Esophagus (tissue), 2 donors: ENCODE results near the gene CYP4A22. TPM values are rescaled to one million over a fixed set of nuclear protein-coding genes. Genes with fewer than 3 reads are reported as not detected.

Experiments
- H3K27ac ChIP-seq, 2 donors: one replicate each; pipeline ENCODE4 v1.5.1; 2013; ENCODE audit warnings: low read depth in 2 of 2, mild to moderate bottlenecking in 2 of 2, inconsistent platforms in 1 of 2, low read length in 1 of 2, moderate library complexity in 1 of 2
- H3K27me3 ChIP-seq, 2 donors: one replicate each; pipeline ENCODE4 v1.6.1; 2013; ENCODE audit warnings: low read length in 2 of 2, control low read depth in 1 of 2, mild to moderate bottlenecking in 1 of 2; ENCODE audit not compliant: insufficient read depth in 2 of 2, control insufficient read depth in 1 of 2
- H3K36me3 ChIP-seq, 2 donors: one replicate each; pipeline ENCODE4 v1.6.1; 2013; ENCODE audit warnings: low read length in 1 of 2; ENCODE audit not compliant: control insufficient read depth in 2 of 2, insufficient read depth in 2 of 2
- H3K4me1 ChIP-seq, 2 donors: one replicate each; pipeline ENCODE4 v1.6.1; 2013; ENCODE audit warnings: low read length in 1 of 2; ENCODE audit not compliant: control insufficient read depth in 2 of 2, insufficient read depth in 2 of 2
- H3K4me3 ChIP-seq, 2 donors: one replicate each; pipeline ENCODE4 v1.5.1; 2013; ENCODE audit warnings: low read length in 2 of 2, mild to moderate bottlenecking in 2 of 2, low read depth in 1 of 2, moderate library complexity in 1 of 2
- H3K9me3 ChIP-seq, 2 donors: one replicate each; pipeline ENCODE4 v1.6.1; 2013; ENCODE audit warnings: mild to moderate bottlenecking in 2 of 2, low read depth in 1 of 2, low read length in 1 of 2, moderate library complexity in 1 of 2; ENCODE audit not compliant: control insufficient read depth in 2 of 2, insufficient read depth in 1 of 2
- WGBS, 2 donors: extraction: QIAGEN DNeasy Blood & Tissue Kit; methylation state at CpG; one replicate each; pipeline ENCODE4 v1.1.7; 2013; 5-methylcytosine and 5-hydroxymethylcytosine counted together
- polyA plus RNA-seq, 2 donors: library from polyadenylated mRNA; stranded (reverse); fragments of 200-250 nt; gene quantifications; one replicate each; pipeline ENCODE4 v1.2.3, GENCODE V29; 2013
- donor health status: healthy with polysubstance abuse.
- donor health status: Bipolar disorder and iron deficiency.

Gene CYP4A22
- polyA plus RNA-seq, 2 donors, result 0.02 TPM; not detected in 1

- no peaks in the 10 kb centered on the region for H3K27me3 ChIP-seq
- WGBS, 2 donors, result 16% methylated on average over 11 of the region's 11 CpGs
Observed at GRCh38 chr1:47175227-47175934, 38.1 kb downstream of the CYP4A22 start.

GRCh38 chr1:47178020-47178419 is 40.8 kb downstream of the CYP4A22 start:
- Histone ChIP-seq H3K36me3 (peaks cover 0 to 2% of the 10 kb centered on the region in 2 donors), H3K9me3 (no peaks in the 10 kb centered on the region), H3K27ac (no peak overlapping the region), H3K4me1 (peaks cover 2 to 9% of the 10 kb centered on the region in 2 donors), H3K4me3 (no peak overlapping the region), H3K27me3 (no peaks in the 10 kb centered on the region)
- 76 to 83% methylated on average over 6 of the region's 6 CpGs for WGBS, 2 donors

More at GRCh38 chr1:47175227-47175934, 38.1 kb downstream of the CYP4A22 start:
- Histone ChIP-seq H3K27ac (no peak overlapping the region), H3K9me3 (no peaks in the 10 kb centered on the region), H3K36me3 (peaks cover 0 to 2% of the 10 kb centered on the region in 2 donors), H3K4me3 (no peak overlapping the region), H3K4me1 (peaks cover 2 to 7% of the 10 kb centered on the region in 2 donors)

GRCh38 chr1:47178654-47179016 is 41.4 kb downstream of the CYP4A22 start:
- Histone ChIP-seq H3K9me3 (no peaks in the 10 kb centered on the region), H3K4me3 (no peak overlapping the region), H3K36me3 (peaks cover 0 to 3% of the 10 kb centered on the region in 2 donors), H3K27me3 (no peaks in the 10 kb centered on the region), H3K27ac (no peak overlapping the region), H3K4me1 (peaks cover 2 to 9% of the 10 kb centered on the region in 2 donors)
- 67 to 72% methylated on average over 8 of the region's 8 CpGs for WGBS, 2 donors

- peaks cover 0 to 3% of the 10 kb centered on the region in 2 donors for H3K36me3 ChIP-seq
- H3K27ac ChIP-seq, result peak overlapping the region in 1 of 2 donors; percentile 44
- WGBS, 2 donors, result 4 to 7% methylated on average over 28 to 30 of the region's 30 CpGs
- no peaks in the 10 kb centered on the region for H3K27me3 ChIP-seq
- H3K4me3 ChIP-seq, result peak overlapping the region; percentile 12 to 23
- H3K9me3 ChIP-seq, result no peaks in the 10 kb centered on the region
- H3K4me1 ChIP-seq, result peaks cover 2 to 9% of the 10 kb centered on the region in 2 donors
Observed at GRCh38 chr1:47179017-47179987, 42.1 kb downstream of the CYP4A22 start.

GRCh38 chr1:47179988-47180563 is 42.8 kb downstream of the CYP4A22 start:
- Histone ChIP-seq H3K4me1 (peaks cover 1 to 9% of the 10 kb centered on the region in 2 donors), H3K9me3 (no peaks in the 10 kb centered on the region), H3K4me3 (no peak overlapping the region), H3K36me3 (peaks cover 0 to 3% of the 10 kb centered on the region in 2 donors), H3K27me3 (no peaks in the 10 kb centered on the region), H3K27ac (no peak overlapping the region)
- WGBS, 2 donors, result 56 to 73% methylated on average over 3 of the region's 3 CpGs

GRCh38 chr1:47180603-47181094 is 43.4 kb downstream of the CYP4A22 start:
- WGBS, 2 donors, result 45 to 59% methylated on average over 3 of the region's 3 CpGs
- H3K4me3 ChIP-seq, result no peak overlapping the region
- no peaks in the 10 kb centered on the region for H3K9me3 ChIP-seq
- no peak overlapping the region for H3K27ac ChIP-seq
- H3K27me3 ChIP-seq, result no peaks in the 10 kb centered on the region
- peaks cover 0 to 3% of the 10 kb centered on the region in 2 donors for H3K36me3 ChIP-seq
- H3K4me1 ChIP-seq, result peaks cover 0 to 7% of the 10 kb centered on the region in 2 donors

GRCh38 chr1:47181095-47181954 is 44.1 kb downstream of the CYP4A22 start:
- H3K4me1 ChIP-seq, result peaks cover 0 to 7% of the 10 kb centered on the region in 2 donors
- no peaks in the 10 kb centered on the region for H3K27me3 ChIP-seq
- peaks cover 0 to 3% of the 10 kb centered on the region in 2 donors for H3K36me3 ChIP-seq
- 54 to 57% methylated on average over 17 to 18 of the region's 18 CpGs for WGBS, 2 donors
- H3K4me3 ChIP-seq, result no peak overlapping the region
- no peaks in the 10 kb centered on the region for H3K9me3 ChIP-seq
- peak overlapping the region; percentile 16 to 67 for H3K27ac ChIP-seq

- no peak overlapping the region for H3K4me3 ChIP-seq
- H3K4me1 ChIP-seq, result peaks cover 0 to 8% of the 10 kb centered on the region in 2 donors
- 53 to 71% methylated on average over 7 of the region's 7 CpGs for WGBS, 2 donors
- peak overlapping the region in 1 of 2 donors; percentile 67 for H3K27ac ChIP-seq
- H3K9me3 ChIP-seq, result no peaks in the 10 kb centered on the region
- no peaks in the 10 kb centered on the region for H3K27me3 ChIP-seq
- peaks cover 0 to 3% of the 10 kb centered on the region in 2 donors for H3K36me3 ChIP-seq
Observed at GRCh38 chr1:47181955-47182675, 44.9 kb downstream of the CYP4A22 start.
